HEK293 (cell line): ENCODE results near the gene PEPD.

Experiments
- CTCF ChIP-seq: fragments of 450-650 bp; formaldehyde crosslinking; IDR thresholded peaks from 2 replicates; pipeline ENCODE4 v1.5.1; 2016; ENCODE audit warnings: missing biosample characterization, missing genetic modification characterization
- ZFP37 ChIP-seq: fragments of 450-650 bp; formaldehyde crosslinking; IDR thresholded peaks from 2 replicates; pipeline ENCODE4 v1.5.1; 2016; ENCODE audit warnings: missing biosample characterization, missing genetic modification characterization

DNA sequence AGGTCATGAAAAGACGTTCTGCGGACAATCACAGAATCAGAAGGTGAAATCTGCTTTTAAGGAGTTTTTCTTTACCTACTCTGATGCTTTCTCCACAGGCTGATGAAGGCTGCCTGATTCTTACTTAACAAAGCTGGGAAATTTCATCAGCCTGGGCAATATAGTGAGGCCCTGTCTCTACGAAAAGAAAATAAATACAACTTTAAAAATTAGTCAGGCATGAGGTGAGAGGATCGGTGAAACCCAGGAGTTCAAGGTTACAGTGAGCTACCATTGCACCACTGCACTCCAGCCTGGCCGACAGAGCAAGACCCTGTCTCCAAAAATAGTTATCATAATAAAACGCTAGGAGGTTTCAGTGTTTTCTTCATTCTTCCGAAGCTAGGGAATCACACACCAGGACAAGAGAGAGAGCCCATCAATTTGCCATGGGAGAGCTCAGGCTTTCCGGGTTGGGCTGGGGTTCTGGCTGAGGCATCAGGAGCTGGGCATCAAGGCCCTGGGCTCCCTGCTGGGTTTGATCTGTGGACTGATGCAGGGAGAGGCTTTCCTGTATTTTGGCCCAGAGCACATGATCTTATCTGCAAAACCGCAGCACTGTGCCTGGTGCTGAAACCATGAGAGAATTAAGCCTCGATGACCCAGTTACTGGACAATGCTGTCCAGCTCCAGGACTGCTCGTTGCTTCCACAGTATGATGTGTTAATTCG, 173.1 kb downstream of the PEPD start:
- TF ChIP-seq CTCF (tag by site-specific recombination) (no peak), ZFP37 (tag by site-specific recombination) (no peak)
